Mesendoderm (in vitro differentiated cells): ENCODE results near the gene FBXL7.

Experiments
- DNase-seq: peaks from one replicate; pipeline ENCODE4 v3.0.0; 2013
- H2AK5ac ChIP-seq: 2 replicates; pipeline ENCODE4 v1.6.1; 2013; ENCODE audit warnings: low read length, inconsistent platforms
- H2BK120ac ChIP-seq: 2 replicates; pipeline ENCODE4 v1.6.1; 2013; ENCODE audit warnings: low read depth, mild to moderate bottlenecking, low read length, moderate library complexity, mixed read lengths
- H2BK15ac ChIP-seq: replicated peaks from 2 replicates; pipeline ENCODE4 v1.6.1; 2013; ENCODE audit warnings: low read depth, mild to moderate bottlenecking, moderate library complexity
- H2BK5ac ChIP-seq: 2 replicates; pipeline ENCODE4 v1.6.1; 2013; ENCODE audit warnings: low read length, inconsistent platforms
- H3K18ac ChIP-seq: 2 replicates; pipeline ENCODE4 v1.6.1; 2013; ENCODE audit warnings: mild to moderate bottlenecking, low read length, mixed read lengths
- H3K23ac ChIP-seq: one replicate; pipeline ENCODE4 v1.6.1; 2013; ENCODE audit warnings: low read length
- H3K27ac ChIP-seq: 2 replicates; pipeline ENCODE4 v1.5.1; 2013; ENCODE audit warnings: low read depth, mild to moderate bottlenecking, inconsistent platforms, low read length, moderate library complexity
- H3K27me3 ChIP-seq: 2 replicates; pipeline ENCODE4 v1.6.1; 2013; ENCODE audit warnings: low read length, control low read depth, mild to moderate bottlenecking, inconsistent platforms; ENCODE audit not compliant: insufficient read depth, poor library complexity
- H3K36me3 ChIP-seq: 2 replicates; pipeline ENCODE4 v1.6.1; 2013; ENCODE audit warnings: low read length, inconsistent platforms; ENCODE audit not compliant: control insufficient read depth, insufficient read depth
- H3K4ac ChIP-seq: one replicate; pipeline ENCODE4 v1.6.1; 2013; ENCODE audit warnings: low read depth, mild to moderate bottlenecking, low read length, moderate library complexity
- H3K4me1 ChIP-seq: 2 replicates; pipeline ENCODE4 v1.6.1; 2013; ENCODE audit warnings: low read depth, low read length, inconsistent platforms; ENCODE audit not compliant: control insufficient read depth
- H3K4me2 ChIP-seq: 2 replicates; pipeline ENCODE4 v1.6.1; 2013; ENCODE audit warnings: low read length
- H3K4me3 ChIP-seq: 2 replicates; pipeline ENCODE4 v1.5.1; 2013; ENCODE audit warnings: mild to moderate bottlenecking, low read length
- H3K56ac ChIP-seq: one replicate; pipeline ENCODE4 v1.6.1; 2013; ENCODE audit warnings: low read length
- H3K79me1 ChIP-seq: 2 replicates; pipeline ENCODE4 v1.6.1; 2013; ENCODE audit warnings: low read length, inconsistent platforms
- H3K79me2 ChIP-seq: 2 replicates; pipeline ENCODE4 v1.6.1; 2013; ENCODE audit warnings: mild to moderate bottlenecking, low read length; ENCODE audit not compliant: control insufficient read depth, insufficient read depth
- H3K9ac ChIP-seq: 2 replicates; pipeline ENCODE4 v1.6.1; 2013; ENCODE audit warnings: low read length, inconsistent platforms
- H4K5ac ChIP-seq: one replicate; pipeline ENCODE4 v1.6.1; 2013; ENCODE audit warnings: low read length
- H4K8ac ChIP-seq: one replicate; pipeline ENCODE4 v1.6.1; 2013; ENCODE audit warnings: low read depth, mild to moderate bottlenecking, control low read depth, low read length, moderate library complexity
- WGBS: extraction: QIAGEN DNeasy Blood & Tissue Kit; methylation state at CpG from one replicate; pipeline ENCODE4 v1.1.7; 2013; ENCODE audit warnings: low lambda C conversion rate, missing lambda C conversion rate; ENCODE audit not compliant: insufficient coverage; ENCODE audit errors: extremely low coverage; 5-methylcytosine and 5-hydroxymethylcytosine counted together

FBXL7 gene

DNA sequence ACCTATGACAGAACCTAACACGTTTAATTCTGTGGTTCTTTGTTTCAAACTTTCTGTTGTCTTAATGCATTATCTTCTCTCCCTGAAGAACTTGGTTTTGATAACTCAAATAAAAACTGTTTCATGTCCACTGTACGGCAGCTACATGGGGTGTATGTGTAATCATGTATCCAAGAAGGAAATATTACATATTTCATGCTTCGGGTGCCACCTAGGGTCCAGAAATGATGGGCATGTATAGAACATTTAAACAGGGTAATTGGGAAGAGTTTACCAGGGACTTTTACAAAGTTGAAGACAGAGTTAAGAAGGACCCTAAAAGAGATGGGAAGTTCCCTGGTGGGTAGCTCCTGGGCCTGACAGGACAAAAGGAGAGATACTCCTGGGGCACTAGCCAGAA lies 291.3 kb downstream of the FBXL7 start:
- Histone ChIP-seq H3K56ac (no peak overlapping the region), H2BK5ac (no peak overlapping the region), H2BK15ac (peak overlapping the region; percentile 25), H4K5ac (no peak overlapping the region), H3K79me1 (peaks cover 3% of the 10 kb centered on the region), H3K23ac (no peak overlapping the region), H4K8ac (no peak overlapping the region), H3K27ac (no peak overlapping the region), H3K18ac (no peak overlapping the region), H3K27me3 (no peaks in the 10 kb centered on the region), H3K4me2 (no peak overlapping the region), H3K4ac (no peak overlapping the region), H3K4me1 (peaks cover 8% of the 10 kb centered on the region), H3K4me3 (no peak overlapping the region), H2AK5ac (no peak overlapping the region), H3K36me3 (no peaks in the 10 kb centered on the region), H3K79me2 (no peaks in the 10 kb centered on the region), H3K9ac (no peak overlapping the region), H2BK120ac (no peak overlapping the region)
- WGBS, result no CpG with 5 or more reads among the region's 3 CpGs
- DNase-seq, result no peak

DNA sequence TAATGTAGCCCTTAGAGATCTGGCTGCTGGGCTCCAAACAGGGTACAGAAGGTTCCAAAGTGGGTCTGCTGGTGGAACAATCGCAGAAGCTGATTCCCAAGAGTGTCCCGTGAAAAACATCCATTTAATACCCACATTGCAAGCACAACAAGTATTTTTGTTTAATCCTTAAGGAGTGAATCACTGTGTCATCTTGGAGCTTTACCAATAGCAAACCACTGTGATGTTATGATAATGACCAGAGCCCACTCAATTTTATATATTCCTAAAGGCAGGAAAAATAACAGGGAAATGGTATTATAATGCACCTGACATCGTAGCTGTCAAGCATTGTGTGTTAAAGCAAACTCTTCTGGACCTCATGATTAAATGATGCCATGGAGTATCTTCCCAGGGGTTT lies 291.9 kb downstream of the FBXL7 start:
- Histone ChIP-seq H3K4ac (no peak overlapping the region), H3K4me1 (peaks cover 8% of the 10 kb centered on the region), H4K8ac (no peak overlapping the region), H3K27me3 (no peaks in the 10 kb centered on the region), H3K56ac (no peak overlapping the region), H3K4me2 (no peak overlapping the region), H4K5ac (no peak overlapping the region), H3K79me2 (no peaks in the 10 kb centered on the region), H2BK15ac (no peak overlapping the region), H3K9ac (no peak overlapping the region), H3K4me3 (no peak overlapping the region), H3K27ac (no peak overlapping the region), H2AK5ac (no peak overlapping the region), H2BK120ac (no peak overlapping the region), H3K18ac (no peak overlapping the region), H3K36me3 (no peaks in the 10 kb centered on the region), H3K23ac (no peak overlapping the region), H3K79me1 (peaks cover 3% of the 10 kb centered on the region), H2BK5ac (no peak overlapping the region)
- DNase-seq, result no peak
- no CpG with 5 or more reads among the region's 3 CpGs for WGBS

DNA sequence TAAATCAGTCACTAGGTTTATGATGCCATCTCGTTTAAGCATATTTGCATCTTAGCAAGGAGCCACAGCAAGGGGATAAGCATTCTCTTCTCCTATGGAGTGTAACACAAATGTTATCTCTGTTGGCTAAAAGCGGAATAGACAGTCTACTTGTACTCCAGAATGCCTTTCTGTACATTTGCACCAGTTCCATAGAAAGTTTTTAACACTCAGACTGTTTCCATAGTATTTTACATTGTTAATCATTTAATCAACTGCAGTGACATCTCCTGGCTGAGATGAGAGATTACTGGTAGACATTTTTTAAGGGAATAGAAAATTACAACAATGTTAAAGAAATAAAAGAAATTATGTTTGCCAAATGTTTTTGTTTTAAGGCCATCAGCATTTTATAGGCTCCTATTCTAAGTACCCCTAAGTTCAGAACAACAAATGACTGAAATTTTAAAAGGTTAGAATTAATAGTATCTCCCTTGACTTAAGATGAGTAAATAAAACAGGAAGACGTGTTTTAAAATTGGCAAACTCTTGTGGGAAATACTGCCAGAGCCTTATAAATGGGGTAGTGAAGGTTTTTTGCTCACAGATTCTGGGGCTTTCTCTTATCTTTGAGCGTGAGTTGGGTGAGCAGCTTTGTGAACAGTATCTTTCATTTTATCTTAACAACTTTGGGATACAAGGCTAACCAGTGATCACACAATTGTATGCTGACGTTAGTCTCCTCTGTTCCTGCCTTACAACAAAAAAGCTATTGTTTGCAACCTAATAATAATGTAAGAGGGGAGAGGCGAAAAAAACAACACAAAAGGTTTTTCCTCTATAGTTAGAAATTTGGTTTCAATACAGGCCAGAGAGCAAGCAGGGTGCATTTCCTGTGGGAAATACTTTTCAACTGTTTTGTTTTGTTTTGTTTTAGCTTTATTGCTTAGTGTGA lies 294.3 kb downstream of the FBXL7 start:
- Histone ChIP-seq H3K23ac (no peak overlapping the region), H3K36me3 (no peaks in the 10 kb centered on the region), H3K27ac (no peak overlapping the region), H3K79me1 (peaks cover 3% of the 10 kb centered on the region), H3K79me2 (no peaks in the 10 kb centered on the region), H3K18ac (no peak overlapping the region), H2BK15ac (no peak overlapping the region), H3K4me2 (no peak overlapping the region), H3K27me3 (no peaks in the 10 kb centered on the region), H2BK120ac (no peak overlapping the region), H4K5ac (no peak overlapping the region), H2AK5ac (no peak overlapping the region), H3K56ac (peak overlapping the region; percentile 76), H4K8ac (peak overlapping the region; percentile 7), H3K9ac (peak overlapping the region; percentile 36), H2BK5ac (peak overlapping the region; percentile 55), H3K4ac (no peak overlapping the region), H3K4me1 (peaks cover 11% of the 10 kb centered on the region), H3K4me3 (no peak overlapping the region)
- WGBS, result no CpG with 5 or more reads among the region's 6 CpGs
- DNase-seq, result peak; percentile 67

- H3K79me1 ChIP-seq, result peaks cover 5% of the 10 kb centered on the region
- no peaks in the 10 kb centered on the region for H3K27me3 ChIP-seq
- no peak overlapping the region for H2BK15ac ChIP-seq
- H2BK120ac ChIP-seq, result peak overlapping the region; percentile 97
- no peak overlapping the region for H3K4me2 ChIP-seq
- H3K9ac ChIP-seq, result no peak overlapping the region
- H2BK5ac ChIP-seq, result no peak overlapping the region
- H3K23ac ChIP-seq, result no peak overlapping the region
- no peaks in the 10 kb centered on the region for H3K79me2 ChIP-seq
- no peaks in the 10 kb centered on the region for H3K36me3 ChIP-seq
- H3K56ac ChIP-seq, result no peak overlapping the region
- H3K4me3 ChIP-seq, result no peak overlapping the region
- no peak overlapping the region for H4K5ac ChIP-seq
- H3K4ac ChIP-seq, result no peak overlapping the region
- no peak for DNase-seq
- no peak overlapping the region for H3K18ac ChIP-seq
- no CpG with 5 or more reads among the region's 2 CpGs for WGBS
- no peak overlapping the region for H2AK5ac ChIP-seq
- peaks cover 8% of the 10 kb centered on the region for H3K4me1 ChIP-seq
- no peak overlapping the region for H3K27ac ChIP-seq
- H4K8ac ChIP-seq, result no peak overlapping the region
Measured at GRCh38 chr5:15796096-15796495, 296.1 kb downstream of the FBXL7 start.

DNA sequence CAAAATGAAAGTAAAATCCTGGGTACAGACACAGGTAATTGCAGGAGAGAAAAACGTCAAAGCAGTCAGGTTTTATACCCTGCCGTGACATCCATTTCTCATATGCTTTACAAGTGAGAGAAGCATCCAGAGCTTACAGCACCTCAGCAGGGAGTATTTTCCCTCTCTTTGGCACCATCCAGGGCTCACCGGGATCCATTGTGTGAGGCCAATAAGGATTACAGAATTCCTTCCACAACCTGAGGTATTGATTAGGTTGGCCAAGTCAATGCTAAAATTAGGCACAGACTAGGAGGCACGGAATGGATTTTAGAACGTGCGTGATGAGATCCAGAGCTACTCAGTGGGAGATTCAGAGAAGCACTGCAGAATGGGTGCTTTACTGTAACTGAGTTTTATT lies 296.6 kb downstream of the FBXL7 start:
- no peak overlapping the region for H3K4me3 ChIP-seq
- H3K27me3 ChIP-seq, result no peaks in the 10 kb centered on the region
- H2BK15ac ChIP-seq, result no peak overlapping the region
- no peak overlapping the region for H3K18ac ChIP-seq
- WGBS, result no CpG with 5 or more reads among the region's 6 CpGs
- peaks cover 8% of the 10 kb centered on the region for H3K4me1 ChIP-seq
- H2BK5ac ChIP-seq, result no peak overlapping the region
- no peak overlapping the region for H3K56ac ChIP-seq
- H3K79me1 ChIP-seq, result peaks cover 5% of the 10 kb centered on the region
- no peak overlapping the region for H3K9ac ChIP-seq
- no peak overlapping the region for H3K4me2 ChIP-seq
- no peak overlapping the region for H3K27ac ChIP-seq
- no peak overlapping the region for H3K4ac ChIP-seq
- H2AK5ac ChIP-seq, result no peak overlapping the region
- H4K5ac ChIP-seq, result no peak overlapping the region
- H3K36me3 ChIP-seq, result no peaks in the 10 kb centered on the region
- DNase-seq, result peak; percentile 52
- H3K79me2 ChIP-seq, result no peaks in the 10 kb centered on the region
- no peak overlapping the region for H3K23ac ChIP-seq
- no peak overlapping the region for H4K8ac ChIP-seq
- peak overlapping the region; percentile 97 for H2BK120ac ChIP-seq
